Astrocyte of the cerebellum (primary cell): ENCODE data around the gene TYROBP.
"Not testable (repeated sequence)": the region's sequence is repeated elsewhere in the genome, so short reads cannot be mapped to it uniquely, and the experiment has no call there.

Experiments used
- DNase-seq: peaks from one replicate; pipeline ENCODE4 v3.0.0-alpha.2; 2011; ENCODE audit warnings: low read depth
- H3K4me3 ChIP-seq: 2 replicates; pipeline ENCODE4 v1.5.1; 2011; ENCODE audit warnings: mild to moderate bottlenecking, low read depth, low read length, moderate library complexity
- CTCF ChIP-seq: IDR thresholded peaks from 2 replicates; pipeline ENCODE4 v1.5.1; 2012; ENCODE audit warnings: low read length, low read depth, moderate library complexity, mild to moderate bottlenecking; ENCODE audit errors: missing control alignments
- in situ Hi-C: cut with HindIII; loops from 2 replicates; pipeline ENCODE4 v1.10.0; 2017; ENCODE audit warnings: low sequenced_read_pairs

TYROBP gene

GRCh38 chr19:35874392-35874930 lies 33.6 kb downstream of the TYROBP start:
- no peak for TF ChIP-seq CTCF
- in situ Hi-C loops = no loop called here
- no peak overlapping the region for H3K4me3 ChIP-seq
- no peak for DNase-seq

- DNase-seq = no peak
- no peak overlapping the region for H3K4me3 ChIP-seq
- in situ Hi-C loops = no loop called here
- no peak for TF ChIP-seq CTCF
These were observed 35.9 kb downstream of the TYROBP start for GRCh38 chr19:35872180-35872579.

GRCh38 chr19:35871611-35872010 lies 36.5 kb downstream of the TYROBP start:
- no peak overlapping the region for H3K4me3 ChIP-seq
- in situ Hi-C loops = no loop called here
- no peak for DNase-seq
- no peak for TF ChIP-seq CTCF

- TF ChIP-seq CTCF = no peak
- in situ Hi-C loops = no loop called here
- no peak overlapping the region for H3K4me3 ChIP-seq
- no peak for DNase-seq
These were observed 37.3 kb downstream of the TYROBP start for GRCh38 chr19:35870798-35871197.

- DNase-seq, in situ Hi-C loops: not testable (repeated sequence)
- H3K4me3 ChIP-seq = peak overlapping the region; percentile 40
These were observed 37.9 kb downstream of the TYROBP start for GRCh38 chr19:35870124-35870736.

GRCh38 chr19:35869327-35870123 lies 38.6 kb downstream of the TYROBP start:
- no peak for TF ChIP-seq CTCF
- H3K4me3 ChIP-seq = peak overlapping the region; percentile 40
- in situ Hi-C loops = no loop called here
- peak; percentile 16 for DNase-seq

GRCh38 chr19:35868823-35869326 lies 39.2 kb downstream of the TYROBP start:
- DNase-seq = no peak
- no peak for TF ChIP-seq CTCF
- in situ Hi-C loops = no loop called here
- peak overlapping the region; percentile 40 for H3K4me3 ChIP-seq
